ENCODE results near the gene VWA3A. TPM values are rescaled to one million over a fixed set of nuclear protein-coding genes. Genes with fewer than 3 reads are reported as not detected.

Gene VWA3A
- total RNA-seq, 4 donors from 2014 or later, result 0.18 TPM; not detected in 3

DNA sequence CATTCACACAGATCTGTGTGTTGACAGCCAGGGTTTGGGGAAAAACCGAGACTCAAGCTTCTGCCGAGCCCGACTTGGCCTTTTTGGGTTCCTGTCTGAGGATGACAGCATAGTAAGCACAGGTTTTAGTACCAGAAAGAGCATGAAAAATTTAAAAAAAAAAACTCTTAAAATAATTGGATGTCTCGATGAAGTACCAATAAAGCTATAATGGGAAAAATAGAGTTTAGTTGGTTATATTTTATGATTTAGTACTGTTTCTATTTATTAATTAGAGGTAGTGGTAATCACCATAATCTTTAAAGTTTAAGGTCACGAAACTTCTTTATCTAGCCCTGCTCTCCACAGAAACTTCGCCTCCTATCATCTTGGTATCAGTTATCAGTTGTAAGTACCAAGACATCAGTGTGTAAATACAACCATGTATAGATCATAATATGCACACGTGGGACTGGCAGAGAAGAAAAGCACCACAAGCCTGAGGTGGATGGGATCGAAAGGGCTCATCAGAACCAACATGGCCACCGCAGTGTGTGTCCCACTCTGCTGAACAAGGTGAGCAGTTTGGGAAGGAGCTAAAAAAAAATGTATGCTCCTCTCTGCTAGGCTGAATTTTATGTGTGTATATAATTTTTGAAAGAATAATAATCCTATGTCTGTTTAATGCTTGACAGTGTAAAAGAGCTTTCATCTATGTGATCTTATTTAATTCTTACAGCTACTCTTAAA, 99.4 kb downstream of the VWA3A start:
- TF ChIP-seq POLR2A (IDR thresholded peaks at IDR 0.05), result no peak
- TF ChIP-seq, protein P1, sequence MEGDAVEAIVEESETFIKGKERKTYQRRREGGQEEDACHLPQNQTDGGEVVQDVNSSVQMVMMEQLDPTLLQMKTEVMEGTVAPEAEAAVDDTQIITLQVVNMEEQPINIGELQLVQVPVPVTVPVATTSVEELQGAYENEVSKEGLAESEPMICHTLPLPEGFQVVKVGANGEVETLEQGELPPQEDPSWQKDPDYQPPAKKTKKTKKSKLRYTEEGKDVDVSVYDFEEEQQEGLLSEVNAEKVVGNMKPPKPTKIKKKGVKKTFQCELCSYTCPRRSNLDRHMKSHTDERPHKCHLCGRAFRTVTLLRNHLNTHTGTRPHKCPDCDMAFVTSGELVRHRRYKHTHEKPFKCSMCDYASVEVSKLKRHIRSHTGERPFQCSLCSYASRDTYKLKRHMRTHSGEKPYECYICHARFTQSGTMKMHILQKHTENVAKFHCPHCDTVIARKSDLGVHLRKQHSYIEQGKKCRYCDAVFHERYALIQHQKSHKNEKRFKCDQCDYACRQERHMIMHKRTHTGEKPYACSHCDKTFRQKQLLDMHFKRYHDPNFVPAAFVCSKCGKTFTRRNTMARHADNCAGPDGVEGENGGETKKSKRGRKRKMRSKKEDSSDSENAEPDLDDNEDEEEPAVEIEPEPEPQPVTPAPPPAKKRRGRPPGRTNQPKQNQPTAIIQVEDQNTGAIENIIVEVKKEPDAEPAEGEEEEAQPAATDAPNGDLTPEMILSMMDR (IDR thresholded peaks at IDR 0.05), result no peak
- H3K4me3 ChIP-seq, result peak overlapping the region; percentile 42 to 62 (median 52)
- H3K27me3 ChIP-seq, result no peaks in the 10 kb centered on the region
- peaks cover 0 to 29% (median 13%) of the 10 kb centered on the region in 4 donors for H3K4me1 ChIP-seq
- no peaks in the 10 kb centered on the region for H3K36me3 ChIP-seq
- peak in 2 of 3 donors; percentile 40 to 60 for DNase-seq
- no peaks in the 10 kb centered on the region for H3K9me3 ChIP-seq
- peak overlapping the region; percentile 95 to 98 (median 97) for H3K27ac ChIP-seq

DNA sequence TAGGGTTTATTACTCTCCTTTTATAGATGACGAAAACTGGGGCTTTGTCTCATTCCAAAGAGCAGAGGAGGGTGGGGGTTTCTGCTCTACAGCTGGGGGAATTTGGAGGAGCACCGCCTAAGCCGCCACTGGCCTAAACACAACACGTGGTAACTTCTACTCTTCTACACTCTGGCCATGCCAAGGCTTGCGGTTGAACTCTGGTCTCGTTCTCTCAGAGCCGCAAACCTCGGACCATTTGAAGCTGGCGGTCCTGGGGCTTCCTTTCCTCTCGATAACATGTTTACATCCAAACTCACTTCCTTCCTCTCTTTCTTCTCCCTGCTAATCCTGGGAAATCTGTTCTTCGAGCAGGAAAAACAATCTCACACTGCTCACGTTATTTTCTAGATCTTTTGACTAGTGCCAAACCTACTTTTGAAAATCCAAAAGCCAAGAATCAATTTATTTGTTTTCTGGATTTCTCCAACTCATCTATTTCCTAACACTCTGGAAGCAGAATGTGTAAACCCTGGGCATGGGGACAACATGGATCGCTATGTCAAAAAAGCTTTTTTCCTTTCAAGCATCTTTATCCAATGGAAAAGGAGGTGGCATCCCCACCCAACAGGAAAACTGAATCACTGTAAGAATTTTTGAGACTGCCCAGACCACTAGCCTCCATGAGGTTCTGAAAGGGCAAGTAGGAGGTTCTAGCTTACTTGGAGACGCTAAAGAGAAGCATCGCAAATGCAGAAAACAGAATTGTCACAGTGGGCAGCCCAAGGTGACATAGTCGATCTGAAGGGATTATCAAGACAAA, 100.1 kb downstream of the VWA3A start:
- Histone ChIP-seq H3K27me3 (no peaks in the 10 kb centered on the region), H3K36me3 (no peaks in the 10 kb centered on the region), H3K27ac (peak overlapping the region; percentile 95 to 98 (median 97)), H3K4me3 (peak overlapping the region in 3 of 4 donors; percentile 52 to 62 (median 53)), H3K4me1 (peaks cover 0 to 29% (median 13%) of the 10 kb centered on the region in 4 donors), H3K9me3 (no peaks in the 10 kb centered on the region)
- TF ChIP-seq, protein P1 (IDR thresholded peaks at IDR 0.05), result no peak
- TF ChIP-seq POLR2A (IDR thresholded peaks at IDR 0.05), result peak in 1 of 2 donors; percentile 22
- peak; percentile 69 to 94 (median 87) for DNase-seq

DNA sequence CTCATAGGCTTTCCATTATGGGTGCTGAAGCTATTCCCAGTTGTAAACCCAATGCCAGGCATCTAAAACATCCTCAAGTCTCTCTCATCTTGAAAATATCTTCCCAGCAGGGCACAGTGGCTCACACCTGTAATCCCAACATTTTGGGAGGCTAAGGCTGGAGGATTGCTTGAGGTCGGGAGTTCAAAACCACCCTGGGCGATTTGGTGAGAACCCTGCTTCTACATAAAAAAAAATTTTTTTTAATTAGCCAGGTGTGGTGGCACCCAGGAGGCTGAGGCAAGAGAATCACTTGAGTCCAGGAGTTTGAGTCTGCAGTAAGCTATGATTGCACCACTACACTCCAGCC, 100.7 kb downstream of the VWA3A start:
- no peak for TF ChIP-seq POLR2A (IDR thresholded peaks at IDR 0.05)
- TF ChIP-seq, protein P1 (IDR thresholded peaks at IDR 0.05), result no peak

DNA sequence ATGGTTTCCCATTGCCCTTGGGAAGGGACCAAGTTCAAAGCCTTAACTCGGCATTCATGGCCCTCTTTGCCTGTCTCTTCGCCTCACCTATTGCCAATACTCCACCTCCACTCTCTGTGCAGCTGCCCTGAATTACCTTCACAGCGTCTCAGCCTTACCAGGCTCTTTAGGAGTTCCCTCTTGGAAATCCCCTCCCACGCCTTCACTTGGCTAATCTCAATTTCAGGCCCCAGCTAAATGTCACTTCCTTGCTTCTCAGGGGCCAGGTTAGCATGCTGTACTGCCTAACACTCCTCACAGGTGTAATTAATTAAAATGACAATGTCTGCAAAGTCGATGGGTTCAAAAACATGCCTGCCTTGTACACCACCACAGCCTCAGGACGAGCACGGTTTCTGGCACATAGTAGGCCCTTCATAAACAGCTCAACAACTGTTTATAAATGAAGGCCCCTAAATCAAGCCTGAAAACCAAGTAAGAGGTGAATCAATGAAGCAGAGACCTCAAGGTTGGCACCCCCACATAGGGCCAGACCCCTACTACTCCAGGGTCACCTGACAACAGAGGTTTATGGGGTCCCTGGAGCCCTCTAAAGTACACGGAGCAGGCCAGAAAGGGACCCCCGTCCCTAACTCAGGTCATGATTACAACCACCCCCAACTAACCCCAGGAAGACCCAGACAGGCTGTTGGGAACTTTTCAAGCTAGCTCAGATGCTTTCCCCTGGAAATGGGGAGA, 102.5 kb downstream of the VWA3A start:
- no peaks in the 10 kb centered on the region for H3K36me3 ChIP-seq
- peaks cover 0 to 16% (median 4%) of the 10 kb centered on the region in 4 donors for H3K4me1 ChIP-seq
- H3K27me3 ChIP-seq, result no peaks in the 10 kb centered on the region
- TF ChIP-seq, protein P1 (IDR thresholded peaks at IDR 0.05), result no peak
- TF ChIP-seq POLR2A (IDR thresholded peaks at IDR 0.05), result no peak
- no peaks in the 10 kb centered on the region for H3K9me3 ChIP-seq
- no peak overlapping the region for H3K4me3 ChIP-seq
- peak overlapping the region; percentile 48 to 77 (median 62) for H3K27ac ChIP-seq
- no peak for DNase-seq

More for the DNA sequence above, 100.7 kb downstream of the VWA3A start:
- no peak for DNase-seq
- Histone ChIP-seq H3K4me1 (peaks cover 0 to 29% (median 13%) of the 10 kb centered on the region in 4 donors), H3K9me3 (no peaks in the 10 kb centered on the region), H3K27ac (peak overlapping the region; percentile 95 to 98 (median 97)), H3K4me3 (no peak overlapping the region), H3K27me3 (no peaks in the 10 kb centered on the region), H3K36me3 (no peaks in the 10 kb centered on the region)

DNA sequence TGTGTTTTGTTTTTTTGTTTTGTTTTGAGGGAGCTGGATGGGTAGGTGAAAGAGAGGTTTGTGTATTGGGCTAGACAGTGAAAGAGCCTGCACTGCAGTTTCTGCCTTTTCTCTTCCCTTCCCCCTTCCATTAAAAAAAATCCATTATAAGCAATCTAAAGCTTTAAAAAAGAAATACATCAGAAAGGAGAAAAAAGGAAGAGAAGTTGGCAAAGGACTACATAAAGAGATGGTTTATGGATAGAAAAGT, 103.0 kb downstream of the VWA3A start:
- peak overlapping the region; percentile 48 to 77 (median 62) for H3K27ac ChIP-seq
- H3K27me3 ChIP-seq, result no peaks in the 10 kb centered on the region
- no peak for DNase-seq
- H3K9me3 ChIP-seq, result no peaks in the 10 kb centered on the region
- no peaks in the 10 kb centered on the region for H3K36me3 ChIP-seq
- peaks cover 0 to 16% (median 4%) of the 10 kb centered on the region in 4 donors for H3K4me1 ChIP-seq
- TF ChIP-seq POLR2A (IDR thresholded peaks at IDR 0.05), result no peak
- TF ChIP-seq, protein P1 (IDR thresholded peaks at IDR 0.05), result no peak
- H3K4me3 ChIP-seq, result peak overlapping the region in 2 of 4 donors; percentile 46 to 59
